Fibroblast of the aortic adventitia (primary cell): ENCODE data around the gene CASK. TPM values are rescaled to one million over a fixed set of nuclear protein-coding genes. Genes with fewer than 3 reads are reported as not detected.
"Not testable (repeated sequence)": the region's sequence is repeated elsewhere in the genome, so short reads cannot be mapped to it uniquely, and the experiment has no call there.

Experiments used
- DNase-seq: peaks from one replicate; pipeline ENCODE4 v3.0.0-alpha.2; 2010; ENCODE audit warnings: low read depth
- H3K4me3 ChIP-seq: 2 replicates; pipeline ENCODE4 v1.5.1; 2011; ENCODE audit warnings: low read depth, mild to moderate bottlenecking, control low read depth, low read length, moderate library complexity
- CTCF ChIP-seq: IDR thresholded peaks from 2 replicates; pipeline ENCODE4 v1.5.1; 2011; ENCODE audit warnings: mild to moderate bottlenecking, low read length, control low read depth, inconsistent platforms; ENCODE audit not compliant: insufficient read depth
- total RNA-seq: library from RNA; depleted of rRNA; stranded (reverse); fragments of >200 nt; gene quantifications from 2 replicates; pipeline ENCODE4 v1.2.3, GENCODE V29; 2012; ENCODE audit warnings: low replicate concordance

CASK gene
- total RNA-seq, 1 donor = 24.9 TPM

GRCh38 chrX:41728125-41728524, 195.2 kb downstream of the CASK start:
- DNase-seq = no peak
- no peak overlapping the region for H3K4me3 ChIP-seq
- TF ChIP-seq CTCF = no peak

DNA sequence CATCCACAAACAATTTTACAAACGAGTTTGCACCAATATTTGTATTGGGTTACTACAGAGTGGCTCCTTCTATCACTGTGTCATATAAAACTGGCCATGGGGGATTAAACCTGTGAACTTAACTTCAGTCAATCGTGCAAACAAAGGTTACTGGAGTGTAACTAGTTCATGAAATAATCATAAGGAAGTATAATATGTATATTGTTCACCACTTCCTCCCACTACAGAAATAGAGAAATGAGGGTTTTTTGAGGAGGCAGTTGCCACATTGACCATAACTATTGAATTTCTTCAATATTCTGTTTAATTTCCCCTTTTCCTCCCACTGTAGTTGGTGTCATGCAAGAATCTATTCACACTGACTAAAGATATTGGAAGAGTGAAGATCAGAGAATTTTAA, 199.5 kb downstream of the CASK start, which contains the start of gene GPR82:
GPR82 (plus strand) TSS at position 356 of the 400 bp plus-strand sequence. CDS start 2,846 bp downstream, outside the sequence.
- no peak for TF ChIP-seq CTCF
- DNase-seq = no peak
- no peak within 1 kb of the TSS for H3K4me3 ChIP-seq

GRCh38 chrX:41722816-41723618, 200.3 kb downstream of the CASK start:
- no peak for TF ChIP-seq CTCF
- H3K4me3 ChIP-seq = no peak overlapping the region
- peak; percentile 57 for DNase-seq

DNA sequence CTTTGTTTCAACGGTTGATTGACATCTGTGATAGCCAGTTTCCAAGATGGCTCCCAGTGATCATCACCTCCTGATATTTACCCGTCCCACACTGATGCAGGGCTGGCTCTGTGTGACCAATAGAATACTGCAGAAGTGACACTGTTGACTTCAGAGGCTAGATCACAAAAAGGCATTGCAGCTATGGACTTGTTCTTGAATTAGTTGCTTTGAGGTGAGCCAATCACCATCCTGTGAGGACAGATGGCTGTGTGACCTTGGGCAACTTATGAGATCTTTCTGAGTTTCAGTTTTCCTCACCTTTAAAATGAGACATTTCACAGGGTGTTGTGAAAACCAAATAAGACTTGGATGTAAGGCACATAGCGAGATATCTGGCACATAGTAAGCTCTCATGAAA, 201.1 kb downstream of the CASK start:
- no peak overlapping the region for H3K4me3 ChIP-seq
- no peak for DNase-seq
- TF ChIP-seq CTCF = no peak

GRCh38 chrX:41721590-41721989, 201.8 kb downstream of the CASK start:
- no peak overlapping the region for H3K4me3 ChIP-seq
- TF ChIP-seq CTCF = no peak
- no peak for DNase-seq

DNA sequence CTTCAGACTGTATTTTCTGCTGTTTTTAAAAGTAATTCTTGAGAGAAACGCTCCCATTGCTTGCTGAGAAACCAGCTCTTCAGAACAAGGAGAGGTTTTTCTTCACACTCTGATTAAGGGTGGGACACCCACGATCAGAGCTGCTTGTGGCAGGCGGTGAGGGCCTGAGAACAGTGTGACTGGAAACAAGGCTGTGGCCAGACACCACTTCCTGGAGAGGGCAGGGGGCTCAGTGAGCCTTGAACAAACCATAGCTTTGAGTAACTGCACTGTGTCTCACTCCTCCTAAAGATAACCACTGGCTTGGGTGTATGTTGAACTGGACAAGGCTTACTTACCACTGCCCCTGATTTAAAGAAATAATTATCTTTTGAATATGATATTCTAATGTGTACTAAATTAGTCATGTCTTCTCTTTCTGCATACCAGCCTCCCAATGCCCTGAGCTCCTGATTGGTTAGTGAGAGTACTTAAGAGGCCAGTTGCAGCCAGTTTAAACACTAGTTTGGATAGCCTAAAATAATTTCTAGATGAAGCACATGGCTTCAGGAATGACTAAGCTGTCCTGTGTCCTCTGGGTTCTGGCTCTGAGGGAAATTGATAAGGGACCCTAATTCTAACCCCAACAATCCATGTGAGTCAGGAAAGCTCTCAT, 203.1 kb downstream of the CASK start:
- peak; percentile 8 for DNase-seq
- TF ChIP-seq CTCF = no peak
- H3K4me3 ChIP-seq = no peak overlapping the region

- DNase-seq, H3K4me3 ChIP-seq: not testable (repeated sequence)
Observed at GRCh38 chrX:41719610-41720009, 203.7 kb downstream of the CASK start.
